Muscle of back (tissue), 11 donors: Measurements from ENCODE around the gene HEMK1. TPM values are rescaled to one million over a fixed set of nuclear protein-coding genes. Genes with fewer than 3 reads are reported as not detected.
A peak's percentile ranks its signal among the peaks of the same experiment; 100 is the strongest.

Experiments used
- DNase-seq, 3 donors: peaks; one replicate each; pipeline versions ENCODE4 v3.0.0 to v3.0.0-alpha.2; 2013
- polyA plus RNA-seq, 10 donors: library from polyadenylated mRNA; unstranded; fragments of 120-200 nt; gene quantifications; one replicate each; pipeline ENCODE4 v1.2.1, GENCODE V29; 2013; ENCODE audit not compliant: insufficient read length in 10 of 10

The HEMK1 gene
- polyA plus RNA-seq, 10 donors = 14.3 to 18.4 (median 16.2) TPM

GRCh38 chr3:50599115-50599715 is 29.9 kb downstream of the HEMK1 start:
- no peak for DNase-seq

- no peak for DNase-seq
These were observed 30.4 kb downstream of the HEMK1 start for GRCh38 chr3:50599716-50600118.

GRCh38 chr3:50600141-50600753 is 30.9 kb downstream of the HEMK1 start:
- DNase-seq = no peak

- peak; percentile 92 to 96 (median 95) for DNase-seq
These were observed 31.7 kb downstream of the HEMK1 start for GRCh38 chr3:50600841-50601591.

DNA sequence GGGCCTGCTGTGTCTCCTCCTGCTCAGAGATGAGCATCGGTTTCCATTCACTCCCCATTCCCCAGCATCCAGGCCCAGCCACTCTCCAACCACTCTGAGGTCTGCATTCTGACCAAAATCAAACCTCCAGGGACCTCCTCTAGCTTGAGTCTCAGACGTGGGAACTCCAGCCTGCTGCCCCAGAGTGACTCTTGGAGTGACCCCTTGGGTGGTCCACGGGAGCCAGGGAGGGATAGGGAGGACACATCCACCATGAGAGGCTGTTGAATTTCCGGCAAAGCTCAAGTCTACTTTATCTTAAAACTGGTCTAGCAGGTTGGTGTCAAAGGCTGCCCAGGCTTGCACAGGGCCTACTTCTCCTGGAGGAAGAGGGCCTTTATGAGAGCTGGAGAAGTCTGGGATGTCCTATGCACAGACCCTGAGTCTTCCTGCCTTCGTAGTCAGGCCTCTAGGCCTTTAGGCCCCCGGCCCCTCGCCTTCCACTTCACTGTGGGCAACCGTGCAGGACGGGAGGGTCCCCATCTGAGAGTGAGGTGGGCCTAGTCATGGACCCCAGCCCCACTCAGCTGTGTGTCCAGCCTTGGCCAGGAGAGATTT is 33.4 kb downstream of the HEMK1 start:
- peak in 1 of 3 donors; percentile 40 for DNase-seq

- DNase-seq = no peak
These were observed 34.2 kb downstream of the HEMK1 start for GRCh38 chr3:50603261-50604109.

DNA sequence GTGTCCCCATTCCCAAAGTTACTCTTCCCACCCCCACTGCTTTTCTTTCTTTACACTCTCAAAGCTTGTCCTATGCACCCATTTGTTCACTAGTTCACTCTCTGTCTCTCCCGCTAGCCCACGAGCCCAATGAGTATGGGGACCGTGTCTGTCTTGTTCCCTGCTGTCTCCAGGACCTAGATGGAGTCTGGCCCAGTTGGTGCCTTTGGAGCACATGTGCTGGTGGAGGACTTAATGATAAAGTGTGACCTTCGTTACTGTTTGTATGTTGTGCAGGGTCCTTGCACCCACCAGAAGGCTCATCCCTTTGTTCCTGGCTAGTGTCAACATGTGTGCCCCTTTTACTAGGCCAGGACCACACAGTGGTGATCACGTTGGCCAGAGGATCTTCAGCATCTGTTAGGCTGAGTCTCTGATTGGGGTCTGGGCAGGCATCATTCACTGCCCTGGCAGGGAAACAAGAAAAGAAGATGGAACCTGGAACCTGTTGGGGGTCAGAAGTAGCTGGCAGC is 34.8 kb downstream of the HEMK1 start:
- DNase-seq = no peak

GRCh38 chr3:50604628-50605588 is 35.6 kb downstream of the HEMK1 start:
- no peak for DNase-seq

GRCh38 chr3:50605901-50606326 is 36.6 kb downstream of the HEMK1 start:
- DNase-seq = no peak

- no peak for DNase-seq
These were observed 37.3 kb downstream of the HEMK1 start for GRCh38 chr3:50606596-50606995.

DNA sequence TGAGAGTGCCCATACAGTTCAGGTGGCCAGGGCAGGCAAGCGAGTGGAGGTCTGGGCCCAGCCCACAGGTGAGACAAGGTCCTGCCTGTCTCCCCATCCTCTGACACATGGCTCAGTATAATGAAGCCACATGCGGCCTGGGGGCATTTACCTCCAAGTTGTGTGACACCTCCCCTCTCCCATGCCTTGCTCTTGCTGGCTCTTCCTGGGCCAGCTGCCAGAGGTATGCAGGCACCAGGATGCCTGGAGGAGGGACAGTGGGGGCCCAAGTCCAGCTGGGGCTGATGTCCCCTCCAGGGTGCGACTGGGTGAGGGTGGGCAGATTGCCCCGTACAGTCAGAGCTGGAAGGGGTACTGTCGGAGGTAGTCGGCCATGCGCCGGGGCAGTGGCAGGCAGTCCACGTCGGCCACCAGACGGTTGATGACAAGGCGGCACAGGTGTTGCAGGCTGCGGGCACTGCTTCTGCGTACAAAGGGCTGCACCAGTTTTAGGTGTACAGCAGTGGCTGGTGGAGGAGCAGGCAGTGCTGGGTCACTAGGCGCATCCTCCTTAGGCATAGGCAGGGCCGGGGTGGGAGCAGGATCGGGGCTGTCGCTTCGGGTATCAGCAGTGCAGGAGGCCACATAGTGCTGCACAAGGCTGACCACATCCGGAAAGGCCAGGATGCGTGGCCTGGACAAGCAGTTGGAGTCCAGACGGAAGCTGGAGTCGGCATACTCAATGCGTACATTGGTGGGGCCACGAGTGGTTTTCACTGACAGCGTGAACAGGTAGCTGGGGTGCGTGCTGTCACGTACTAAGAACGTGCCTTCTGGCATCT is 38.2 kb downstream of the HEMK1 start:
- no peak for DNase-seq

- no peak for DNase-seq
These were observed 39.0 kb downstream of the HEMK1 start for GRCh38 chr3:50608278-50608677.

DNA sequence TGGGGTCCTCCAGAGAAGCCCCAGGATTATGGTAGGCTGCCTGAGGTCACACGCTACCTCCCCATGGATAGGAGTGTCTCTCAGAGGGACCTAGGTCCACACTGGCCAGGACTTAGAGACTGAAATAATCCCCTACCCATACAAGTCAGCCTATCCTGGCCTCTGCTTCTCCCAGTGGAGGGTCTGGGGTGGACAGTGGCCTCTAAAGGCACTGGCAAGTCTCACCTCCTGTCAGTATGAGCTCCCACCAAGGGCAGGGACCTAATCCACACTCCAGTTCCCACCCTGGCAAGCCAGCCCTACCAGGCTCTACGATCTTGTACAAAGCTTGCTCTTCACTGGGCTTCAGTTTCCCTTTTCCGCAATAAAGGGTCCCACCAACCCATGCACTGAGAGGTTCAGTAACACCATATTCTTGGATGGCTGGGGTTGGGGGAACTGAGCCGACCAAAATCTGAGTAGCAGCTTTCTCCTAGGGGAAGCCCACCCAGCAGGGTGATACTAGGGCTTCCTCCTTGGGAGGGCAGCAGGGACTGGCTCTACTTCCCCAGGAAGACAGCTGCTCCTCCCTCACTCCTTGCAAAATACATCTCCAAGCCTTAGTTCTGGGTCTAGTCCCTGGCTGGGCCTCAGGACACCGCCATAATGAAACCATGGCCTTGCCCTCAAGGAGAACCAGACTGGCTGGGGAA is 39.9 kb downstream of the HEMK1 start:
- no peak for DNase-seq

GRCh38 chr3:50609763-50610085 is 40.4 kb downstream of the HEMK1 start:
- DNase-seq = no peak

GRCh38 chr3:50610181-50610971 is 41.1 kb downstream of the HEMK1 start:
- peak in 1 of 3 donors; percentile 41 for DNase-seq

- DNase-seq = no peak
These were observed 41.7 kb downstream of the HEMK1 start for GRCh38 chr3:50610992-50611463.

- peak; percentile 97 to 99 (median 98) for DNase-seq
These were observed 42.3 kb downstream of the HEMK1 start, which contains the start of gene CISH for GRCh38 chr3:50611464-50612233. TSS of gene CISH (minus strand) at chr3:50611774. CDS start at chr3:50611650, 124 bp downstream.
